HCT116 (cell line): ENCODE data around the gene RAD9A. TPM values are rescaled to one million over a fixed set of nuclear protein-coding genes. Genes with fewer than 3 reads are reported as not detected.

Experiments used
- ATAC-seq: fragments of 200-7000 bp; cut with Tn5 transposase; 2 replicates; pipeline ENCODE4 v1.9.1; 2020; ENCODE audit warnings: mild to moderate bottlenecking, moderate library complexity
- BruUV-seq: library from RNA; stranded (reverse); fragments of 400-500 nt; replicated peaks from 2 replicates; lab custom pipeline; 2021; lab: Mats Ljungman, UMichigan
- CTCF ChIA-PET: fragments of 300-600 bp; sonication (Branson Sonifier 250); formaldehyde crosslinking; loops from one replicate; lab custom pipeline; 2021; ENCODE audit warnings: antibody characterized with exemption; lab: Charles Lee
- POLR2A ChIA-PET: fragments of 300-600, 350-600 bp; sonication (Branson Sonifier 250); formaldehyde crosslinking; loops from one replicate; lab custom pipeline; 2021; ENCODE audit warnings: antibody characterized with exemption; lab: Charles Lee
- RAD21 ChIA-PET, 2 experiments: fragments of 300-600 bp; sonication (Branson Sonifier 250); formaldehyde crosslinking; loops; one replicate each; lab custom pipeline; 2023; ENCODE audit warnings: low total read pairs in 2 of 2; ENCODE audit not compliant: uncharacterized antibody in 2 of 2, unreplicated experiment in 2 of 2, low non-redundant PET in 1 of 2; lab: Charles Lee
- DNase-seq: peaks from one replicate; pipeline ENCODE4 v3.0.0-alpha.2; 2010; ENCODE audit warnings: low read depth, low spot score
- H2AFZ ChIP-seq: fragments of 200-600 bp; shearing (Covaris generic), sonication (generic); 2 replicates; pipeline ENCODE4 v1.6.1; 2017; ENCODE audit warnings: low read depth, mixed run types, mixed read lengths, antibody characterized with exemption, low read length; ENCODE audit not compliant: poor library complexity, severe bottlenecking
- H3K27ac ChIP-seq: 2 replicates; pipeline ENCODE4 v1.5.1; 2012; ENCODE audit warnings: low read depth, low read length
- H3K27me3 ChIP-seq: fragments of 200-600 bp; sonication (generic); 2 replicates; pipeline ENCODE4 v1.6.1; 2016; ENCODE audit warnings: mixed run types, low read length, mixed read lengths; ENCODE audit not compliant: insufficient read depth
- H3K36me3 ChIP-seq, 2 experiments: fragments of 200-500 bp in 1 of 2; fragments of 200-600 bp in 1 of 2; sonication (Bioruptor generic) in 1 of 2; sonication (generic) in 1 of 2; 2 replicates each; pipeline versions ENCODE4 v1.5.1 to v1.6.1; 2014 to 2016; ENCODE audit warnings: low read length in 2 of 2, inconsistent platforms in 1 of 2, mixed read lengths in 1 of 2, mixed run types in 1 of 2; ENCODE audit not compliant: insufficient read depth in 2 of 2, control insufficient read depth in 1 of 2
- H3K4me1 ChIP-seq, 2 experiments: fragments of 200-600 bp in 1 of 2; sonication (generic) in 1 of 2; 2 replicates each; pipeline versions ENCODE4 v1.5.1 to v1.6.1; 2012 to 2017; ENCODE audit warnings: low read length in 2 of 2, inconsistent platforms in 1 of 2, mild to moderate bottlenecking in 1 of 2, mixed read lengths in 1 of 2, mixed run types in 1 of 2, moderate library complexity in 1 of 2; ENCODE audit not compliant: insufficient read depth in 2 of 2, control insufficient read depth in 1 of 2
- H3K4me2 ChIP-seq: fragments of 200-600 bp; sonication (generic); 2 replicates; pipeline ENCODE4 v1.6.1; 2017; ENCODE audit warnings: mixed run types, low read length, mixed read lengths
- H3K4me3 ChIP-seq, 2 experiments: fragments of 200-600 bp in 1 of 2; sonication (generic) in 1 of 2; replicated peaks in 1 of 2; 2 replicates each; pipeline ENCODE4 v1.5.1; 2011 to 2016; ENCODE audit warnings: low read length in 2 of 2, control low read depth in 1 of 2, low read depth in 1 of 2, mild to moderate bottlenecking in 1 of 2, mixed read lengths in 1 of 2, mixed run types in 1 of 2
- H3K79me2 ChIP-seq: fragments of 200-600 bp; sonication (generic); 2 replicates; pipeline ENCODE4 v1.6.1; 2017; ENCODE audit warnings: mild to moderate bottlenecking, mixed run types, low read length, moderate library complexity, mixed read lengths; ENCODE audit not compliant: insufficient read depth
- H3K9ac ChIP-seq: fragments of 200-600 bp; sonication (generic); 2 replicates; pipeline ENCODE4 v1.6.1; 2016; ENCODE audit warnings: low read length, mixed read lengths
- H3K9me2 ChIP-seq: fragments of 200-600 bp; sonication (generic), shearing (Covaris generic); 2 replicates; pipeline ENCODE4 v1.6.1; 2017; ENCODE audit warnings: mixed run types, mild to moderate bottlenecking, moderate library complexity; ENCODE audit not compliant: insufficient read depth
- H3K9me3 ChIP-seq, 2 experiments: fragments of 200-500 bp in 1 of 2; fragments of 200-600 bp in 1 of 2; sonication (Bioruptor generic) in 1 of 2; sonication (generic) in 1 of 2; 2 replicates each; pipeline ENCODE4 v1.6.1; 2014 to 2017; ENCODE audit warnings: low read length in 2 of 2, mixed read lengths in 2 of 2, inconsistent platforms in 1 of 2, low read depth in 1 of 2, mild to moderate bottlenecking in 1 of 2, mixed run types in 1 of 2, moderate library complexity in 1 of 2; ENCODE audit not compliant: control insufficient read depth in 1 of 2, insufficient read depth in 1 of 2
- H4K20me1 ChIP-seq: fragments of 200-600 bp; sonication (generic), shearing (Covaris generic); 2 replicates; pipeline ENCODE4 v1.6.1; 2017; ENCODE audit warnings: mixed run types, mild to moderate bottlenecking, moderate library complexity; ENCODE audit not compliant: insufficient read depth
- CBX3 ChIP-seq: IDR thresholded peaks from 2 replicates; pipeline ENCODE4 v1.6.1; 2012; ENCODE audit warnings: low read depth
- ELF1 ChIP-seq: IDR thresholded peaks from 2 replicates; pipeline ENCODE4 v1.6.1; 2012; ENCODE audit warnings: low read depth, borderline replicate concordance
- EZH2phosphoT487 ChIP-seq: fragments of 200-600 bp; IDR thresholded peaks from 2 replicates; pipeline ENCODE4 v1.6.1; 2018; ENCODE audit warnings: antibody characterized with exemption, borderline replicate concordance
- MAX ChIP-seq: IDR thresholded peaks from 2 replicates; pipeline ENCODE4 v1.6.1; 2012
- POLR2AphosphoS5 ChIP-seq: IDR thresholded peaks from 2 replicates; pipeline ENCODE4 v1.6.1; 2011; ENCODE audit warnings: mild to moderate bottlenecking, low read depth, low read length, moderate library complexity
- RAD21 ChIP-seq: IDR thresholded peaks from 2 replicates; pipeline ENCODE4 v1.6.1; 2012; ENCODE audit warnings: low read depth, mild to moderate bottlenecking
- REST ChIP-seq: IDR thresholded peaks from 2 replicates; pipeline ENCODE4 v1.6.1; 2012; ENCODE audit warnings: low read depth
- SRF ChIP-seq: IDR thresholded peaks from 2 replicates; pipeline ENCODE4 v1.6.1; 2012; ENCODE audit warnings: low read depth
- TCF7L2 ChIP-seq: IDR thresholded peaks from 2 replicates; pipeline ENCODE4 v1.7.0; 2011; ENCODE audit warnings: borderline replicate concordance, inconsistent platforms; ENCODE audit not compliant: insufficient read depth, insufficient read length; ENCODE audit errors: extremely low read depth
- ZFX ChIP-seq: fragments of 450-650 bp; IDR thresholded peaks from 2 replicates; pipeline ENCODE4 v1.6.1; 2017
- ZNF274 ChIP-seq: fragments of 200-500 bp; sonication (Bioruptor generic); IDR thresholded peaks from 2 replicates; pipeline ENCODE4 v1.6.1; 2014; ENCODE audit warnings: mild to moderate bottlenecking, low read depth, low read length, inconsistent platforms
- intact Hi-C: fragments of 100-400 bp; cut with micrococcal nuclease; formaldehyde crosslinking; loops from 2 replicates; pipeline ENCODE4 v1.10.0; 2022
- total RNA-seq: library from RNA; stranded (reverse); gene quantifications from one replicate; pipeline ENCODE4 v1.2.1, GENCODE V29; 2021; ENCODE audit not compliant: unreplicated experiment

The RAD9A gene
- total RNA-seq, 1 experiment from 2014 or later = 49.8 TPM

- TF ChIP-seq CBX3 (no peak), ZNF274 (no peak), RAD21 (no peak), EZH2phosphoT487 (no peak), TCF7L2 (no peak), SRF (no peak), MAX (no peak), ELF1 (no peak), ZFX (no peak)
- Histone ChIP-seq H4K20me1 (no peaks in the 10 kb centered on the region), H3K4me3 (no peak overlapping the region), H3K4me2 (no peak overlapping the region), H3K9me2 (no peaks in the 10 kb centered on the region), H2AFZ (no peak overlapping the region), H3K27me3 (no peaks in the 10 kb centered on the region), H3K9me3 (no peaks in the 10 kb centered on the region), H3K4me1 (peaks cover 15 to 54% of the 10 kb centered on the region in 2 experiments), H3K36me3 (peaks cover 0 to 12% of the 10 kb centered on the region in 2 experiments; a peak in 2 of 4 replicates), H3K27ac (no peak overlapping the region), H3K9ac (no peak overlapping the region), H3K79me2 (peaks cover 52% of the 10 kb centered on the region)
- POLR2A ChIA-PET = no interaction called here
- DNase-seq (no peak), ATAC-seq (no peak)
- no TSS peak for BruUV-seq
- CTCF ChIA-PET = no interaction called here
- RAD21 ChIA-PET = no interaction called here
- intact Hi-C loops = no loop called here
These were observed 24.0 kb upstream of the RAD9A start for GRCh38 chr11:67367761-67368227.

GRCh38 chr11:67368621-67369020, 23.2 kb upstream of the RAD9A start:
- H3K4me1 ChIP-seq = peaks cover 15 to 54% of the 10 kb centered on the region in 2 experiments

More at GRCh38 chr11:67368621-67369020, 23.2 kb upstream of the RAD9A start:
- no peaks in the 10 kb centered on the region for H3K9me3 ChIP-seq
- RAD21 ChIA-PET = no interaction called here
- H3K4me2 ChIP-seq = no peak overlapping the region
- DNase-seq (no peak), ATAC-seq (no peak)
- H3K36me3 ChIP-seq = peaks cover 0 to 12% of the 10 kb centered on the region in 2 experiments; a peak in 1 of 4 replicates
- BruUV-seq = no TSS peak
- H3K27ac ChIP-seq = no peak overlapping the region
- H3K27me3 ChIP-seq = no peaks in the 10 kb centered on the region
- intact Hi-C loops = no loop called here
- no peak overlapping the region for H3K9ac ChIP-seq
- no peak overlapping the region for H3K4me3 ChIP-seq
- TF ChIP-seq REST (no peak), POLR2AphosphoS5 (0 out of 2 replicates have a peak, but pooled peaks have one; percentile 11), EZH2phosphoT487 (no peak)
- H4K20me1 ChIP-seq = no peaks in the 10 kb centered on the region
- peaks cover 58% of the 10 kb centered on the region for H3K79me2 ChIP-seq
- POLR2A ChIA-PET = interaction anchor here (15.1 kb wide), 1 partner anchor 14 kb away, joined by 210 read pairs; the partner anchor contains the start of gene POLD4
- CTCF ChIA-PET = interaction anchor here (15.5 kb wide), 1 partner anchor 12 kb away, joined by 456 read pairs; the partner anchor contains the start of gene POLD4
- no peaks in the 10 kb centered on the region for H3K9me2 ChIP-seq
- no peak overlapping the region for H2AFZ ChIP-seq
